GM19238 (cell line): ENCODE measurements around the gene NOL4.
"Not testable (repeated sequence)": the region's sequence is repeated elsewhere in the genome, so short reads cannot be mapped to it uniquely, and the experiment has no call there.

ENCODE experiments used
- DNase-seq: peaks from one replicate; pipeline ENCODE4 v3.0.0; 2011; ENCODE audit warnings: low spot score; ENCODE audit not compliant: insufficient read length

The NOL4 gene, protein sequence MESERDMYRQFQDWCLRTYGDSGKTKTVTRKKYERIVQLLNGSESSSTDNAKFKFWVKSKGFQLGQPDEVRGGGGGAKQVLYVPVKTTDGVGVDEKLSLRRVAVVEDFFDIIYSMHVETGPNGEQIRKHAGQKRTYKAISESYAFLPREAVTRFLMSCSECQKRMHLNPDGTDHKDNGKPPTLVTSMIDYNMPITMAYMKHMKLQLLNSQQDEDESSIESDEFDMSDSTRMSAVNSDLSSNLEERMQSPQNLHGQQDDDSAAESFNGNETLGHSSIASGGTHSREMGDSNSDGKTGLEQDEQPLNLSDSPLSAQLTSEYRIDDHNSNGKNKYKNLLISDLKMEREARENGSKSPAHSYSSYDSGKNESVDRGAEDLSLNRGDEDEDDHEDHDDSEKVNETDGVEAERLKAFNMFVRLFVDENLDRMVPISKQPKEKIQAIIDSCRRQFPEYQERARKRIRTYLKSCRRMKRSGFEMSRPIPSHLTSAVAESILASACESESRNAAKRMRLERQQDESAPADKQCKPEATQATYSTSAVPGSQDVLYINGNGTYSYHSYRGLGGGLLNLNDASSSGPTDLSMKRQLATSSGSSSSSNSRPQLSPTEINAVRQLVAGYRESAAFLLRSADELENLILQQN

DNA sequence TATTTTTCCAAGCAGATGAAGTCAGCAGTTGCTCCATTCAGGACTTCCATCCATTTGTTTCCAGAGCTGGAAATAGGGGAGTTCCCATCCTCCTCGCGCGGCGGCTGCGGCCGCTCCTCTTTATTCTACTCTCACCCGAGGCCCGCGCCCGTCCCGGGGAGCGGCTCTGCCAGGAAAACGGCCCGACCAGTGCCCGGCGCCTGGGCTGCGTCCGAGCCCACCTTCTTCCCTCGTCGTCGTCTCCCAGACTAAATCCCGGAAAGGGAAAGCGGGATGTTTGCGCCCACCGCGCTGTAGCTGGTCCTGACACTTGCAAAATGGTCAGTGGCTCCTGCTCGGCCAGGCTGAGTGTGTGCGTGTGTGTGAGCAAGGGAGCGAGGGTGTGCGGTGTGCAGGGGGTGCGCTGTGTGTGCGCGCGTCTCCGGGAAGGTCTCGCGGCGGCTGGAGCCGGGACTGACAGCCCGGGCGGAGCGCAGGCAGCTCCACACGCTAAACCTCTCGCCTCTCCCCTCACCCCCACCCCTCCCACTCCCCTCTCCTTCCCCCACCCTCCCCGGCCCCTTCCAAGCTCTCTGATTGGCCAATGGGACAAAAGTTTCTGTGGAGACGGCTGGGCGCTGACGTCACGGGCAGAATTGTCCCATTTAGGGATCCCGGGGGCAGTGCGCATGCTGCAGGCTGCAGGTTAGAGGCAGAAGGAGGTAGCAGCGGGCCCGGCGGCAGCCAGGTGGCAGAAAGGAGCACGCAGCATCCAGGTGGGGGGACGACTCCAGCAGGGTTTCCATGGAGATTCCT lies at the start of gene NOL4:
NOL4 (minus strand) TSS at position 491 of the 795 bp plus-strand sequence. CDS start 1,660 bp downstream, outside the sequence.
- no peak for DNase-seq

DNA sequence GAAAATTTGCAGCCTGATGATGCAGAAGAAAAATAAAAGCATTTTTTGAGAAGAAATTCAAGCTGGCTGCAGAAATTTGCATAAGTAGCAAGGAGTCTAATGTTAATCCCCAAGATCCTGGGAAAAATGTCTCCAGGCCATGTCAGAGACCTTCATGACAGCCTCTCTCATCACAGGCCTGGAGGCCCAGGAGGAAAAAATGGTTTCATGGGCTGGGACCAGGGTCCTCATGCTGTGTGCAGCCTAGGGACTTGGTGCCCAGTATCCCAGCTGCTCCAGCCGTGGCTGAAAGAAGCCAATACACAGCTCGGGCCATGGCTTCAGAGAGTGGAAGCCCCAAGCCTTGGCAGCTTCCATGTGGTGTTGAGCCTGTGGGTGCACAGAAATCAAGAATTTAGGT lies 41.3 kb upstream of the NOL4 start:
- not testable (repeated sequence) for DNase-seq

DNA sequence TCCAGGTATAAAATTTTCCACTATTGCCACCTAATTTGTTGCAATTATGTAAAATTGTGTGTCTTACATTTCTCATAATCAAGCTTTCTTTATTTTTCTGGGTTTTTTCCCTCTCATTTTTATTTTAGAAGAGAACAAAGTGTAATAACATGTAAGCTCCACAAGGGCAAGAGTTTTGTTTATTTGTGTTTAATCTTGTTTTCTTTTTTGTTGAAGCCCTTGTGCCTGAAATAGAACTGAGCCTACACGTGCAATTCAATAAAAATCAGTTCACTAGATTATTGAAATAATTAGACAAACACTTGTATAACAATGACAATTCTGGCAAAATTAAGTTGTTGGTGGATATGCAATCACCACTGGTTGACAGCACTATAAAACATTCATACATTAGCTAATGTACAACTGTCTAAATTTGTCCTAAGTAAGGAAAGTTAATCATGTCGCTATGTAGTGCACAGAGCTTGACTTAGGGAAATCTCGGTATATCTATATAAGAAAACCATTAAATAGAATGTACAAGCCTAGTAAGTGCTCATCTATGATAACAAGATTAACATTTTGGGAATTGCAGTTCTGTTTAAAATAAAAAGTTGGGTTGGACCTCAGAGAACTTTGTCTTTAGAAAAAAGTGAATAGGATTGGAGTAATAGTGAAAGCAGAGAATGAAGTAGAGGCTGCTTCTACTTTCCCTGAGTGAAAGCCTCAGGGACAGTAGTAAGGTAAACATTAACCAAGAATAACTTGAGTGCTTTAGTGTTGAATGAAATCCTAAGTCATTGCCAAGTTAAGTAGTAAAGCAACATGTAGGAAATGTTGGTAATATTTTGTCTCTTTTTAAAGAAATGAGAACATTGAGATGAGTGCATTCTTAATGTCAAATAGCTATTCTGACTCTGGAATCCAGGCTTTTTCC lies 37.4 kb upstream of the NOL4 start:
- DNase-seq, result peak; percentile 4

DNA sequence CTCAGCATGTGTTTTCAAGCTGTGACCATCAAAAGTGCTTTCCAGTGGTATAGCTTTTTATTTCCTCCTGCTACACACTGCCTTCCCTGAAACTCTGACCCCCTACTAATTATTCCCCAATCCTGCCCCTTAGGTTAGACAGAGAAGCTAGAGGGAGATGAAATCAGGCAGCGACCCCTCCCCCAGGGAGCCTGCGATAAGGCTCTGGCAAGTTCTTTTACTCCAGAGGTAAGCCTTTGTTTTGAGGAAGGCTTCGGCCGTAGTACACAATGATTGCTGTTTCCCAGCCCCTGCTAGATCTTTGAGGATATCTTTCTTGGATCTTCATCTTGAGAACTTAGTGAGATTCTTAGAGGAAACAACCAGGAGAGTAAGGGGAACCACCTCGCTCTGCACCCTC lies 33.5 kb upstream of the NOL4 start:
- no peak for DNase-seq

DNA sequence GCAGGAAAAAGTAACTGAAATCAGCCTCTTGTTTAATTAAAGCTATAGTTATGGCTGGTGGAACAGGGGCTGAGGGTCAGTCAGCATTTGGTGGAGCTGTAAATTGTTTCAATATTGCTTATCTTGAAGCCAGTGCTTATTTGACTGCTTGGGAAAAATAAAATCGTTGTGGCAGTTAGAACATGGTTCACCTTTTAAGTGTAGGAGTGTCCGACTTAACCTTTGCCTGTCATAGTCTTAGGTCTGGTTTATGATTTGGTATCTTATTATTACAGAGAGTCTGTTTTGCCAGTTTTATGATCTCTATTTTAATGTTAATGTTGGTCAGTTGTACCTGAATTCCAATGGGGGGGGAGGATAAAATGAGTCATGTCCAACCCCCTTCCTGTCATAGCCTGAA lies 27.2 kb upstream of the NOL4 start:
- no peak for DNase-seq

DNA sequence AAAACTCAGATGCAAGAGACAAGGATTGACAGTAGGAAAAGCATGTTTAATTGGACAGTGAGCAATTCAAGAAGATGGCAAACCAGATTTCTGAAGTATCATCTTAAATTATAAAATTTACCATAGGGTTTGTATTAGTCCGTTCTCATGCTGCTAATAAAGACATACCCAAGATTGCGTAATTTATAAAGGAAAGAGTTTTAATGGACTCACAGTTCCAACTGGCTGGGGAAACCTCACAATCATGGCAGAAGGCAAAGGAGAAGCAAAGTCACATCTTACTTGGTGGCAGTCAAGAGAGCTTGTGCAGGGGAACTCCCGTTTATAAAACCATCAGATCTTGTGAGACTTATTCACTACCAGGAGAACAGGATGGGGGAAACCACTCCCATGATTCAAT lies 24.0 kb upstream of the NOL4 start:
- DNase-seq, result no peak

DNA sequence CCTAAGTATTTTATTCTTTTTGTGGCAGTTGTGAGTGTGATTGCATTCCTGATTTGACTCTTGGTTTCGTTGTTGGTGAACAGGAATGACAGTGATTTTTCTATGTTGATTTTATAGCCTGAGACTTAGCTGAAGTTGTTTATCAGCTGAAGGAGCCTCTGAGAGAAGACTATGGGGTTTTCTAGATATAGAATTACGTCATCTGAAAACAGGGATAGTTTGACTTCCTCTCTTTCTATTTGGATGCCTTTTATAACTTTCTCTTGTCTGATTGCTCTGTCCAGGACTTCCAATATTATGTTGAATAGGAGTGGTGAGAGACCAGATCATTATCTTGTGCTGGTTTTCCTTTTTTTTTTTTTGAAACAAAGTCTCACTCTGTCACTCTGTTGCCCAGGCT lies 18.0 kb upstream of the NOL4 start:
- no peak for DNase-seq

DNA sequence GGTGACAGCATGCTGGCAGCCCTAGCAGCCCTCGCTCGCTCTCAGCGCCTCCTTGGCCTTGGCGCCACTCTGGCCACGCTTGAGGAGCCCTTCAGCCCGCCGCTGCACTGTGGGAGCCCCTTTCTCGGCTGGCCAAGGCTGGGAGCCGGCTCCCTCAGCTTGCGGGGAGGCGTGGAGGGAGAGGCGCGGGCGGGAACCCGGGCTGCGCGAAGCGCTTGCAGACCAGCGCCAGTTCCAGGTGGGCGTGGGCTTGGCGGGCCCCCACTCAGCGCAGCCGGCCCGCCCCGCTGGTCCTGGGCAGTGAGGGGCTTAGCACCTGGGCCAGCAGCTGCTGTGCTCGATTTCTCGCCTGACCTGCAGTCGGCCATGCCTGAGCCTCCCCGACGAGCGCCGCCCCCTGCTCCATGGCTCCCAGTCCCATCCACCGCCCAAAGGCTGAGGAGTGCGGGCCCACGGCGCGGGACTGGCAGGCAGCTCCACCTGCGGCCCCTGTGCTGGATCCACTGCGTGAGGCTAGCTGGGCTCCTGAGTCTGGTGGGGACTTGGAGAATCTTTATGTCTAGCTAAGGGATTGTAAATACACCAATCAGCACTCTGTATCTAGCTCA lies 9.2 kb upstream of the NOL4 start:
- DNase-seq, result not testable (repeated sequence)

DNA sequence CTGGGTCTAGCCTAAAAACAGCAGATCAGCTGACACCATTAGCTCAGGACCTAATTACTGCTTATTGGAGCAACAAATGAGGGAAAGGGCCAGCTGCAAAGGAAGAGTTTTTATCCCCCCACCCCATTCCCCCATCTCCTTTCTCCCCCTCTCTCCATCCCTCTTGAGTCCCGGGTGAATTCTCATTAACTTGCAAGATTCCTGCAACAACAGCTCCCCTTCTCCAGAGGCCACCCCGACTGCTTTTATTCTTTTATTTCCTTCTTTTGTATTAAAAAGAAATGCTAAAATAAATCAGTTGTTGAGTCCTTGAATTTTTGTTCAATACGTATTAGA lies 473 bp upstream of the NOL4 start:
- DNase-seq, result no peak

DNA sequence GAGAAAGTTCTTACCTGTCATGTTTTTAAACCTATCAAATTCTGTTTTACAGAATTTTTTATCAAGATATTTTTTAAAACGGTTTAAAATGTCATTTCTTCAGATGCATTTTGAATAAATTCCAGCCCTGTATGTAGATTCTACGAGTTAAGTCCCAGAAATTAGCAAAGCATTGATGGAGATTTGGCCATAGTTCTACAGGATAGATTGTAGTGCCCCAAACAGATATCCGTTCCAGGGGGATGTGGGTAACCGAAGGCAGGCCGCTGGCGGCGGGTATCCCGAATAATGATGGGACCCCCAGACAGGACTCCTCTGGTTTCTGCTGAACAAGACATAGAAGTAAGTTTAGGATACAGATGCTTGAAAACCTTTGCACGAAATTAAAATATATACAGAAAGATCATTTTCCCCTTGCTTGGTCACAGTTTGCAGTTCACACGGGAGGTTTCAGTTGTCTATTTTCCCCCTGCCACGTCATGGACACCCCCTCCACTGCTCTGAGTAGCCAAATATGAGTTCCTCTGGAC lies 755 bp downstream of the NOL4 start:
- DNase-seq, result no peak

DNA sequence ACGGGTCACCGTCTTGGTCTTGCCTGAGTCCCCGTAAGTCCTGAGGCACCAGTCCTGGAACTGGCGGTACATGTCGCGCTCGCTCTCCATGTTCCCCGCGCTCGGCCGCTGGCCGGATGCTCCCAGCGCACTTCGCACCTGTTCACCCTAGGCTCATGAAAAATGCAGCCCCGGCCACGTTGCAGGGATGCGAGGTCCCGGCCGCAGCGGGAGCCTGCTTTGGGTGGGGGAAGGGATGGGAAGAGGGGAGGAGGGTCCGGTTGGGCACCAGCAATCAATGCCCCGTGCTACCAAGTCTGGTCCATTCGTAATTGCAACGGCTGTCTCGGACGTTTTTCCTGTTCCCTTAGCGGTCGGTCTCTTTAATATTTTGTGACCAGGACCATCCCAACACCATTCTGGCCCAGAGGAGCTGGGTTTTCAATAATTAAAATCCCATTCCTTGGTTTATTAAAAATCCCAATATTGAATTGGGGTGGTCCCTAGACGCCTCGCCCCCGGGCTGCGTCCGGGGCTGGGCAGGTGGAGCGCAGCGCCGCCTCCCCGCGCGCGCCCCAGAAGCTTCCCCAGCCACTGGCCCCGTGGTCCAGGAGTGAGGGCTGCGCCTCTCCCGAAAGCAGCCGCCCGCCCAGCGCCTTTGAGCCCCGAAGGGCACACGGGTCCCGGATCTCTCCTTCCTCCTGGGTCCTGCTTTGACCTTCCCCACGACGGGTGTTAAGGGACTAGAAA lies 1.4 kb downstream of the NOL4 start:
- no peak for DNase-seq

DNA sequence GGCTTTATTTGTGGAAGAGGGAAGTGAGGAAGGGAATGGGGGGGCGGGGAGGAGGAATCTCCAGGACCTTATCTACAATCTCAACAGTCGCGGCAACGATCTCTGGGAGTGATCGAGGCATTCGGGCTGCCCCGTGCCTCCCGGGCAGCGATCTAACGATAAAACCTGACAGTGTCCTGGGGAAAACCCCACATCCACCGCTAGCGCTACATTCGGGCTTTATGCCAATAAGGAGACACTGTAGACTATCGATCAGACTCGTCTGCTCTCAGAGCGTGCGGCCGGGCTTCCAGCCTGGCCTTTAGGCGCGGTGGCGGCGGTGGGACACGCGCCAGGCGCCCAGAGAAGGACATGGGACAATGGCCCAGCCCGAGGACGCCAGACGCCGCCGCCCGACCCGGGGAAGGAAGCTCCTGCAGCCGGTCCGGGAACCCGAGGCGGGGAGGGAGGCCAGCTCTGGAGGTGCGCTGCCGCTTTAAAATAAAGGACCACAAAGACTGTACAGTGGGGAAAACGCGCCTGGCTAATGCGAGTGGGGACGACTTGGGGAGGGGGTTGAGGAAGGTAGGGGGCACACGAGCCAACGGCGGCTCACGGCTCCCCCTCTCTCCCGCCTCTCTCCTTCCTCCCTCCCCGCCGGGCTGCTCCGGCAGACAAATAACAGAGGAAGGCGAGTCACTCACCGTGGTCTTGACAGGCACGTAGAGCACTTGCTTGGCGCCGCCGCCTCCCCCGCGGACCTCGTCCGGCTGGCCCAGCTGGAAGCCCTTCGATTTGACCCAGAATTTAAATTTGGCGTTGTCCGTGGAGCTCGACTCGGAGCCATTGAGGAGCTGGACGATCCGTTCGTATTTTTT lies 2.2 kb downstream of the NOL4 start:
- no peak for DNase-seq

DNA sequence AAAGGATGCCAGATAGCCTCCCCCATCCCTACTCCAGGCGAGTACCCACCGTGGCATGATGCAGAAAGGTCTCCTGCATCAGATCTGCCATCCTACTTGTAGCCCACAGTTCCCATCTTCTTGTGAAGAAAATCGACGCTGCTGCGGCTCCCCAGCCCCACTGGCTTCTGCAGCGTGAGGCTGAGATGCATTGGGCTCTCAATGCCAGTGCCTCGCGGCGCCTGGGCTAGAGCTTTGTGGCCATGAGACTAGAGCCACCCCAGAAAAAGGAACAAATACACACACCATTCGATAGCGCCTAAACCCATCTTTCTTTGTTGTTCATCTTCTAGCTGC lies 2.8 kb downstream of the NOL4 start:
- no peak for DNase-seq

DNA sequence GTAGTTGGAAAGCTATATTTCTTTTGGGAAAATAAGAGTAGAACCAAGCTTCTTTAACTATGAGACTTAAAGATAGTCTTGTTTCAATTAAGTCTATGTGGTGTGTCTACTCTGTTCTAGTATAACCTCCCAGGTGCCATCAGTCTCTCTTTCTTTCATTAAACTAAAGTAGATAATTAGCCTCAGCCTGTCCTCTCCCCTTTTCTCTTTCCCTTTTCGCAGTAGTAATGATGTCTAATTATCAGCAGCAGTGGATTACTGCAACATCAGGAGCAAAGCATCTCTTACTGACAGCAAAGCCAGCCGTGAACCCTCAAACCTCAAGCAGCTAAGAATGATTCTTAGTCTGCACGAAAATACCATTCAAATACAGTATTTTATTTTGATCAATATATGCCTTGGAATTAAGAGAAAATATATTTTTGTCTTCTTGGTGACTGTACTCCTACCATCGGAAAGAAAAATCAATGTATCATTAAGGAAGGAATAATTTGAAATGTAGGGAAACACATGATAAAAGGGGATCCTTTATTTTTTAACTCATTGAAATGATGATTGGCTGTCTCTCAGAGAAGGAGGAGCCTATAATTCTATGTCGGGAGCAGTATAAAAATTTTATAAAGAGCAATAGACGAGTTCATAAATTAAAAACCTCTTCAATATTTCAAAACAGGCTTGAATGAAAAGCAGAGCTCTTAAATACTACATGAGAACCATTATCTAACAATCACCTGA lies 4.5 kb downstream of the NOL4 start:
- DNase-seq, result no peak

DNA sequence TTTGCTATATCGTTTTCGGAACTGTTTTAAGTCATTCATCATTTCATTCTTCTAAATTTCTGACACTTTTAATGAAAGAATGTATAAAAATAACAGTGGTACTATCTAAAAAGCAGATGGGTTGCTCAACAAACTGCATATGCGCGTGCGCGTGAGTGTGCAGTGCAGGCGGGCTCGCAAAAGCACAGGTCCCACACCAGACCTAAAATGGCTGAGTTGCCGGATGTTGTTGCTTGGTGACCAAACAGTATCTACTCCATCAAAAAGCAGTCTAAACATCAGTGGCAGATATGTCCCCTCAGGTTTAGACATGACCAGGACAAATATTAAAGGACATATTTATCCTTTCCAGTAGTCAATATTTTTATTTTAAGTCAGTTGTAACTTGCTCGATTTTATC lies 5.1 kb downstream of the NOL4 start:
- DNase-seq, result no peak

DNA sequence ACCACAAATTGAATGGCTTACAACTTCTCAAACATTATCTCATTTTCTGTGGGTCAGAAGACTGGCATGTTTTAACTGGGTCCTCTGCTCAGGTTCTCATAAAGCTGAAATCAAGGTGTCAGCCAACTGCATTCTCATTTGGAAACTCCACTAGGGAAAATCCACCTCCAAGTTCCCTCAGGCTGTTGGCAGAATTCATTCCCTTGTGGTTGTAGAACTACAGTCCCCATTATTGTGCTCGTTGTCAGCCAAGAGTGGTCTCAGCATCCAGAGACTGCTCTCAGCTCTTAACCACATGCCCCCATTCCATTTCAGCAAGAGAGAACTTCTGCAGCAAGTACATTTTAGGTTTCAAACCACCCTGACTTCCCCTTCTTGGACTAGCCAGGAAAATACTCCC lies 12.2 kb downstream of the NOL4 start:
- no peak for DNase-seq

DNA sequence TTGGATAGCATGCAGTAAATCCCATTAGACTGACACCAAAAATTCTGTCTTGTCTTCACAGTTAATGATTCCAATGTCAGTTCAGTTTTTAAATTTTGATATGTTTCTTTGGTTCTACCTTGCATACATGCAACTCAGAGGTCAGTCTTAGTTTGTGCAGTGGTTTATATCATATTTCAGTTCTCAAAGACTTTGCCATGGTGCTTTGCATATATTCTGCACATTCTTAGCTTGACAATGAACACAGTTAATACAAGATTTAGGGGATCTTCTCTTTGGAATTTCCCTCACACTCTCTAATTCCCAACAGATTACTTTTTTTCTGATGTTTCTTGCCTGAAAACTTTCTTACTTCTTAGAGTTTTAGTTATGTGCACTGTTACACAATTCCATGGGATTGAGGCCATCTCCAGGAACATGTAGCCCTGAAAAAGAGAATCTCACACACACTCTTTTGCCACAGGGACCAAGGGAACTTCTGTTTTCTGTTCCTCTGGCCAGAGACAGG lies 17.3 kb downstream of the NOL4 start:
- no peak for DNase-seq

DNA sequence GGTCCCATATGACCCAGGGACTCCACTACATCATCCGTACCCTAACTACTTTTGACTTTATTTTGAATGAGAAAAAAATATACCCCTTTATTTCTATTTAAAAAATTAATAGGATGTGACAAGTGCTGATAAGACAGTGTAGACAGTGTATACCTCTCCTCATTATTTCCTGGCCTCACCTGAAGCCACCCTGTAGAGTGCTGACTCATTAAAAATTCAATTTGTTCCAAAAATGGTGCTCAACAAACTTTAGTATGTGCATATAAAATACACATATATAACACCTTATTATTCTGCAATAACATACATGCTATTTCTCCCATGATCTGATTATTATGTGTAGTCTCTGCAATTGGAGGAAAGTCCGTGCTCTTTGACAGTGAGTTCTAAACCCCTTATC lies 20.8 kb downstream of the NOL4 start:
- no peak for DNase-seq
